ENCODE results near the gene OPA1.

DNA sequence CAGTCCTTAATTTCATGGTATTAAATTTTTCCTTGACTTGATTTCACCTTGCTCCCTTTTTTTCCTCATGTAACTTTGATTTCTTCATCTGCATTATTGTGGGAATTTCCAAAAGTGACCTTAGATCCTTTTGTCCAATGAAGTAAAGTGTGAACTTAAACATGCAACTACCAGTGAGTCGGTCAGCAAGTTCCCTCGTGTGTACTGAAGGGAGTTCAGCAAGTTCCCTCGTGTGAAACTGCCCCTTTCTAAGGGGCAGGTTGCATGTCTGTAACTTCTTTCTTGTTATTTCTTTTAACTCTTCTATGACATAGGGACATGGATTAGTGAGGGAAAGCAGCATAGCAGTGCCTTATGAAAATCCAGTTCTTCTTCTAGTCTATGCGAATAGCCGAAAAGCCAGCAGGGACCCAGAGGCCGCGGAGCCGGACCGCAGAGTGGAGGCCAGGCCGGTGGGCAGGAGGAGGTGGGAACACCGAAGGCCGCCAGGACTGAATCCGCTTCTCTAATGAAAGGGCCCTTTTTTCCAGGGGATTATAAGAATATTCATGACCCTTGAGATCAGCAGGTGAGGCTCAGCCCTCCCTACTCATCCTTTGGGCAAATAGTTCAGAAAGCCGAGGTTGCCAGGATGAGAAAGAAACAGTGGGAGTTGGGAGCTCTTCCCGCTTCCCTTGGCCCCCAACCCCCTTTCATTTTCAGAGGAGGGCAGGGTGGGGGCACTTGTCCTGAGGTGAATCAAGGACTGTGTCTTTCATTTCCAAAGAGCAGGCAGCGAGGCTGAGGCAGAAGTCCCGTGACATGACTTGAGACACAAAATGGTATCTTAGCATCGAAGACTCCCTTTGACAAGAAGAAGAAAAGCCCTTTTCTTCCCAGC lies 117.5 kb downstream of the OPA1 start:
- TF ChIP-seq, protein P1, sequence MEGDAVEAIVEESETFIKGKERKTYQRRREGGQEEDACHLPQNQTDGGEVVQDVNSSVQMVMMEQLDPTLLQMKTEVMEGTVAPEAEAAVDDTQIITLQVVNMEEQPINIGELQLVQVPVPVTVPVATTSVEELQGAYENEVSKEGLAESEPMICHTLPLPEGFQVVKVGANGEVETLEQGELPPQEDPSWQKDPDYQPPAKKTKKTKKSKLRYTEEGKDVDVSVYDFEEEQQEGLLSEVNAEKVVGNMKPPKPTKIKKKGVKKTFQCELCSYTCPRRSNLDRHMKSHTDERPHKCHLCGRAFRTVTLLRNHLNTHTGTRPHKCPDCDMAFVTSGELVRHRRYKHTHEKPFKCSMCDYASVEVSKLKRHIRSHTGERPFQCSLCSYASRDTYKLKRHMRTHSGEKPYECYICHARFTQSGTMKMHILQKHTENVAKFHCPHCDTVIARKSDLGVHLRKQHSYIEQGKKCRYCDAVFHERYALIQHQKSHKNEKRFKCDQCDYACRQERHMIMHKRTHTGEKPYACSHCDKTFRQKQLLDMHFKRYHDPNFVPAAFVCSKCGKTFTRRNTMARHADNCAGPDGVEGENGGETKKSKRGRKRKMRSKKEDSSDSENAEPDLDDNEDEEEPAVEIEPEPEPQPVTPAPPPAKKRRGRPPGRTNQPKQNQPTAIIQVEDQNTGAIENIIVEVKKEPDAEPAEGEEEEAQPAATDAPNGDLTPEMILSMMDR (IDR thresholded peaks at IDR 0.05; ENCODE audit: low read length) = no peak
- no peak for TF ChIP-seq EZH2 (optimal IDR thresholded peaks at IDR 0.05; ENCODE audit: low read depth, low read length)
